Urinary bladder (tissue), 4 donors: ENCODE measurements around the gene SLC13A1. TPM values are rescaled to one million over a fixed set of nuclear protein-coding genes. Genes with fewer than 3 reads are reported as not detected.

ENCODE experiments used
- DNase-seq: peaks from one replicate; pipeline ENCODE4 v3.0.0-alpha.2; 2015; ENCODE audit errors: extremely low spot score
- H3K27ac ChIP-seq: one replicate; pipeline ENCODE4 v1.5.1; 2013; ENCODE audit warnings: low read depth, mild to moderate bottlenecking, moderate library complexity
- H3K36me3 ChIP-seq: one replicate; pipeline ENCODE4 v1.6.1; 2013; ENCODE audit warnings: mild to moderate bottlenecking, moderate library complexity; ENCODE audit not compliant: insufficient read depth
- H3K4me1 ChIP-seq: one replicate; pipeline ENCODE4 v1.6.1; 2013; ENCODE audit warnings: mild to moderate bottlenecking, moderate library complexity; ENCODE audit not compliant: insufficient read depth
- H3K4me3 ChIP-seq: one replicate; pipeline ENCODE4 v1.5.1; 2013; ENCODE audit warnings: low read depth, low read length
- WGBS: extraction: QIAGEN DNeasy Blood & Tissue Kit; methylation state at CpG from one replicate; pipeline ENCODE4 v1.1.7; 2013; 5-methylcytosine and 5-hydroxymethylcytosine counted together
- polyA plus RNA-seq: library from polyadenylated mRNA; stranded (reverse); fragments of 200-250 nt; gene quantifications from one replicate; pipeline ENCODE4 v1.2.3, GENCODE V29; 2013
- total RNA-seq: library from RNA; depleted of rRNA; stranded (reverse); fragments of >200 nt; gene quantifications from one replicate; pipeline ENCODE4 v1.2.3, GENCODE V29; 2014
- donor health status: healthy with polysubstance abuse.
- donor health status: healthy.

Gene SLC13A1
- total and polyA plus RNA-seq, 2 donors, result not detected

- Histone ChIP-seq H3K36me3 (no peaks in the 10 kb centered on the region), H3K4me1 (no peaks in the 10 kb centered on the region), H3K27ac (no peak overlapping the region), H3K4me3 (no peak overlapping the region)
- DNase-seq, result no peak
- WGBS, result 88% methylated on average over 1 of the region's 1 CpG
Observed at GRCh38 chr7:123079021-123079420, 120.7 kb downstream of the SLC13A1 start.

DNA sequence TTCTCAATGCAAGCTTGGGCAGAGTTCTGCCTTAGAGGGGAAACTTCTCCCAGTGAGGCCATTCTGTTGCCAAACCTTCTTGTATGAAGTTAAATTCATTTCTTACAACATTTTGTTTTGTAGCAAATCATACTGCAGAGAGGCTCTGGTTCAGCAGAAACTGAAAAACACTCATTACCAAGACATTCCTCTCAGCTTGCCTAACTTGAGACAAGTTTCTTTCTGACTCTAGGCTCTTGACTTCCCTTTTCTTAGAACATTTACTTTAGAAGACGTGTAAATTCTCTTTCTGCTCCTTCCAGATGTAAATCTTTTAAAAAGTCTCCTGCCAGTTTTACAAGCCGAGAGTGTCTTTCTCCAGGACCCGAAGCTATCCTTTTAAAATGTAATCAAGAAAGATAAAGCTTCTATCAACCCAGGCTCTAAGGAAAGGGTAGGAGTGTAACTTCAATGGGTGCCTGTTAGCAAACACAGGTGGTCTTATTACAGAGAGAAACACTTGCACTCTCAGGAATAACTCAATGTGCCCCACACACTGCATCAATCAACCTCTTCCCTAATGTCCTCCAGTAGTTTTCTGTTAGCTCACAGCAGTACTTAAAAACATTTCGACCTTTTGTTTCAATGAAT lies 123.8 kb downstream of the SLC13A1 start:
- Histone ChIP-seq H3K4me1 (no peaks in the 10 kb centered on the region), H3K27ac (no peak overlapping the region), H3K4me3 (no peak overlapping the region), H3K36me3 (no peaks in the 10 kb centered on the region)
- DNase-seq, result no peak
- 18% methylated on average over 4 of the region's 4 CpGs for WGBS

- DNase-seq, result no peak
- no peak overlapping the region for H3K27ac ChIP-seq
- 53% methylated on average over 5 of the region's 5 CpGs for WGBS
- H3K4me3 ChIP-seq, result no peak overlapping the region
- H3K4me1 ChIP-seq, result no peaks in the 10 kb centered on the region
- H3K36me3 ChIP-seq, result no peaks in the 10 kb centered on the region
Observed at GRCh38 chr7:123070702-123071286, 129.0 kb downstream of the SLC13A1 start.

- Histone ChIP-seq H3K36me3 (no peaks in the 10 kb centered on the region), H3K4me3 (no peak overlapping the region), H3K4me1 (no peaks in the 10 kb centered on the region), H3K27ac (no peak overlapping the region)
- no peak for DNase-seq
- 95% methylated on average over 3 of the region's 3 CpGs for WGBS
Observed at GRCh38 chr7:123067814-123068213, 132.0 kb downstream of the SLC13A1 start.

Other genes with a start within 250 kb of the SLC13A1 start
- gene TAS2R16, start 204.3 kb downstream of the SLC13A1 start, total RNA-seq, result not detected
- not detected for gene TAS2R16, start 204.3 kb downstream of the SLC13A1 start, polyA plus RNA-seq